OCI-LY1 (cell line): ENCODE data around the gene CAV1.

Source experiments
- EZH2 ChIP-seq: fragments of 200-600 bp; sonication (generic), shearing (Covaris generic); IDR thresholded peaks from 2 replicates; pipeline ENCODE4 v1.8.0; 2017; ENCODE audit warnings: borderline replicate concordance, mixed run types, mild to moderate bottlenecking, antibody characterized with exemption, low read length, moderate library complexity, mixed read lengths
- TF ChIP-seq, protein P1 (sequence below): fragments of 200-600 bp; sonication (generic), shearing (Covaris generic); IDR thresholded peaks from 2 replicates; pipeline ENCODE4 v1.5.1; 2017; ENCODE audit warnings: mild to moderate bottlenecking, antibody characterized with exemption, low read length, moderate library complexity, mixed read lengths

- TF ChIP-seq, protein P1, sequence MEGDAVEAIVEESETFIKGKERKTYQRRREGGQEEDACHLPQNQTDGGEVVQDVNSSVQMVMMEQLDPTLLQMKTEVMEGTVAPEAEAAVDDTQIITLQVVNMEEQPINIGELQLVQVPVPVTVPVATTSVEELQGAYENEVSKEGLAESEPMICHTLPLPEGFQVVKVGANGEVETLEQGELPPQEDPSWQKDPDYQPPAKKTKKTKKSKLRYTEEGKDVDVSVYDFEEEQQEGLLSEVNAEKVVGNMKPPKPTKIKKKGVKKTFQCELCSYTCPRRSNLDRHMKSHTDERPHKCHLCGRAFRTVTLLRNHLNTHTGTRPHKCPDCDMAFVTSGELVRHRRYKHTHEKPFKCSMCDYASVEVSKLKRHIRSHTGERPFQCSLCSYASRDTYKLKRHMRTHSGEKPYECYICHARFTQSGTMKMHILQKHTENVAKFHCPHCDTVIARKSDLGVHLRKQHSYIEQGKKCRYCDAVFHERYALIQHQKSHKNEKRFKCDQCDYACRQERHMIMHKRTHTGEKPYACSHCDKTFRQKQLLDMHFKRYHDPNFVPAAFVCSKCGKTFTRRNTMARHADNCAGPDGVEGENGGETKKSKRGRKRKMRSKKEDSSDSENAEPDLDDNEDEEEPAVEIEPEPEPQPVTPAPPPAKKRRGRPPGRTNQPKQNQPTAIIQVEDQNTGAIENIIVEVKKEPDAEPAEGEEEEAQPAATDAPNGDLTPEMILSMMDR: no peak
- TF ChIP-seq EZH2: no peak
Measured at GRCh38 chr7:116530107-116530820, 5.4 kb downstream of the CAV1 start.
